Posterior vena cava (tissue), 2 donors: ENCODE data around the gene ST14. TPM values are rescaled to one million over a fixed set of nuclear protein-coding genes. Genes with fewer than 3 reads are reported as not detected.

Source experiments
- DNase-seq: peaks from one replicate; pipeline ENCODE4 v3.0.0-alpha.2; 2020; ENCODE audit warnings: low spot score
- intact Hi-C, 2 donors: fragments of 100-400 bp; cut with DNase I; formaldehyde crosslinking; loops; one replicate each; pipeline versions ENCODE4 v1.14.1 to v1.14.2; 2022 to 2023
- long read RNA-seq, 2 donors: library from polyadenylated mRNA; unstranded; transcript quantifications; one replicate each; pipeline ENCODE4 v2.0.0, GENCODE V29; 2020 to 2021
- total RNA-seq, 2 donors: library from RNA; stranded (reverse); fragmentation: NEBNext Ultra II Directional; extraction: Animal tissue kit (Norgen Biotek cat#: 25700); gene quantifications; one replicate each; pipeline ENCODE4 v1.2.1, GENCODE V29; 2021
- donor health status: DM: yes; HTN: yes; CAD: no.
- donor health status: DM: yes; HTN: yes; CAD: no.

The ST14 gene
- 1 to 10 TPM; 4.9 to 6.0 TPM for total RNA-seq
- long read RNA-seq, donor 1, partial matches to known transcripts = 4 of 6 reads
- long read RNA-seq, donor 1, other reads (novel, unspliced or antisense) = 0 of 6 reads
- long read RNA-seq, donor 2, partial matches to known transcripts = 5 of 9 reads
- long read RNA-seq, donor 2, other reads (novel, unspliced or antisense) = 1 of 9 reads

GRCh38 chr11:130159657-130160497 lies at the start of gene ST14:
Gene ST14, plus strand, starts transcription at chr11:130159782. Its CDS starts 198 bp downstream, at chr11:130159980.
- intact Hi-C loops = no loop called here
- DNase-seq = no peak

GRCh38 chr11:130110339-130111108 lies 49.1 kb upstream of the ST14 start:
- intact Hi-C loops = loop anchor here in 1 of 2 donors (2.0 kb wide), 1 partner anchor 30 kb away; no protein-coding TSS in a partner anchor
- DNase-seq = no peak

GRCh38 chr11:130112071-130112830 lies 47.3 kb upstream of the ST14 start:
- DNase-seq = no peak
- intact Hi-C loops = no loop called here

- DNase-seq = no peak
- intact Hi-C loops = no loop called here
These were observed 45.3 kb upstream of the ST14 start for GRCh38 chr11:130114281-130114680.

GRCh38 chr11:130114726-130115125 lies 44.9 kb upstream of the ST14 start:
- intact Hi-C loops = no loop called here
- no peak for DNase-seq

GRCh38 chr11:130115218-130115617 lies 44.4 kb upstream of the ST14 start:
- intact Hi-C loops = no loop called here
- DNase-seq = no peak

- no peak for DNase-seq
- intact Hi-C loops = no loop called here
These were observed 41.4 kb upstream of the ST14 start for GRCh38 chr11:130118165-130118564.

- intact Hi-C loops = no loop called here
- no peak for DNase-seq
These were observed 40.8 kb upstream of the ST14 start for GRCh38 chr11:130118636-130119387.

- no peak for DNase-seq
- intact Hi-C loops = no loop called here
These were observed 39.5 kb upstream of the ST14 start for GRCh38 chr11:130120045-130120444.

- intact Hi-C loops = no loop called here
- no peak for DNase-seq
These were observed 38.1 kb upstream of the ST14 start for GRCh38 chr11:130121445-130121978.

GRCh38 chr11:130122141-130122575 lies 37.4 kb upstream of the ST14 start:
- intact Hi-C loops = no loop called here
- DNase-seq = no peak

- intact Hi-C loops = no loop called here
- no peak for DNase-seq
These were observed 36.1 kb upstream of the ST14 start for GRCh38 chr11:130123414-130124040.

GRCh38 chr11:130124096-130124495 lies 35.5 kb upstream of the ST14 start:
- peak; percentile 94 for DNase-seq
- intact Hi-C loops = no loop called here

GRCh38 chr11:130125638-130126037 lies 33.9 kb upstream of the ST14 start:
- intact Hi-C loops = no loop called here
- no peak for DNase-seq

- intact Hi-C loops = no loop called here
- no peak for DNase-seq
These were observed 33.1 kb upstream of the ST14 start for GRCh38 chr11:130126516-130126915.

- intact Hi-C loops = no loop called here
- no peak for DNase-seq
These were observed 32.1 kb upstream of the ST14 start for GRCh38 chr11:130127509-130127908.

- intact Hi-C loops = no loop called here
These were observed 31.0 kb upstream of the ST14 start for GRCh38 chr11:130128626-130129025.

GRCh38 chr11:130129922-130130321 lies 29.7 kb upstream of the ST14 start:
- intact Hi-C loops = loop anchor here (5.0 kb wide), 3 partner anchors 58 to 208 kb away; partner anchors contain the start of gene PRDM10 (in 1 of the 2)
- no peak for DNase-seq

More at GRCh38 chr11:130128626-130129025, 31.0 kb upstream of the ST14 start:
- no peak for DNase-seq
